DMS153 (cell line): ENCODE data around the gene CPA4.
A peak's percentile ranks its signal among the peaks of the same experiment; 100 is the strongest.
"Not testable (repeated sequence)": the region's sequence is repeated elsewhere in the genome, so short reads cannot be mapped to it uniquely, and the experiment has no call there.

ENCODE experiments used
- DNase-seq: peaks from one replicate; lab custom pipeline; 2025; lab: John Stamatoyannopoulos, UW

CPA4 gene

DNA sequence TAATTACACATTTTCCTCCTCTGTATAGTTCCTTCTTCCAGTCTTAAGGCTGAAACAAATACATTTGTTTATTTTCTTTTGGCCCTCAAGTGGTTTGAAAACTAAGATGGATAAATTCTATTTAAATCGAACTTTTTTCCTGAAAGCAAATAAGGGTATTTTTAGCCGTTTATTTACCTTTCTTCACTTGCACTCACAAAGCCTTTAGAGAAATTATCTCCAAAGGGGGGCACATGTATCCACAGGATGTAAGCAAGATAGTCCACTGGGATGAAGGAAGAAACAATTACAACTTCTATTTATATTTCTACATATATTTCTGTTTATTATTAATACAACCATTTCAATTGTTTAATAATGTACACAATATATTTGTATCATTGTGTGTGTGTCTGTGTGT lies 10.2 kb downstream of the CPA4 start:
- DNase-seq = no peak

DNA sequence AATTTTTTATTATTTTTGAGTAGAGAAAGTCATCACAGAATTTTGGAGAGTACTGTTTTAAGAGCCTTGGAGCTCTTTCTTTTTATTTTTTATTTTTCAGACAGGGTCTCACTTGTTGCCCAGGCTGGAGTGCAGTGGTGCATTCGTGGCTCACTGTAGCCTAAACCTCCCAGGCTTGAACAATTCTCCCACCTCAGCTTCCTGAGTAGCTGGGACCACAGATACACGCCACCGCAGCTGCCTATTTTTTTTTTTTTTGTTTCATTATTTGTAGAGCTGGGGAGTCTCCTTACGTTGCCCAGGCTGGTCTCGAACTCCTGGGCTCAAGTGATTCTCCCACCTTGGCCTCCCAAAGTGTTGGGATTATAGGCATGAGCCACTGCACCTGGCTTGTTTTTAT lies 10.6 kb downstream of the CPA4 start:
- no peak for DNase-seq

GRCh38 chr7:130303982-130304381 lies 11.0 kb downstream of the CPA4 start:
- no peak for DNase-seq

DNA sequence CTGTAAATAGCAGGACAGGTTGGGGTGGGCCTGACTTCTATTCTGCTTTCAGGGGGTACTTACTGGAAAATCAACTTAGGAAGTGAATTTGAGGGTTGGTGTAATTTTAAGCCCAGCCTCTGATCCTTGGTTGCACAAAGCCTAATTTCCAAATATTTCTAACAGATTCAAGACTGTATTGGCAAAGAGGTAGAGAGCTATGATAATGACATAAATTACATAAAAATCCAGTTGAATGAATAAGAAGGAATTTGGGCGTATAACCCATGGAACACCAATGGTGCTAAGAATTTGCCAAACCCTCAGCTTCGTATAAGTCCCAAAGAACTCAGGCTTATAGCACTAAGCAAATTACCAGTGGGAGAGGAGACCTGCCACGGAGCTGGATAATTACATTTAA lies 11.9 kb downstream of the CPA4 start:
- no peak for DNase-seq

- DNase-seq = no peak
Measured at GRCh38 chr7:130305433-130306042, 12.6 kb downstream of the CPA4 start.

DNA sequence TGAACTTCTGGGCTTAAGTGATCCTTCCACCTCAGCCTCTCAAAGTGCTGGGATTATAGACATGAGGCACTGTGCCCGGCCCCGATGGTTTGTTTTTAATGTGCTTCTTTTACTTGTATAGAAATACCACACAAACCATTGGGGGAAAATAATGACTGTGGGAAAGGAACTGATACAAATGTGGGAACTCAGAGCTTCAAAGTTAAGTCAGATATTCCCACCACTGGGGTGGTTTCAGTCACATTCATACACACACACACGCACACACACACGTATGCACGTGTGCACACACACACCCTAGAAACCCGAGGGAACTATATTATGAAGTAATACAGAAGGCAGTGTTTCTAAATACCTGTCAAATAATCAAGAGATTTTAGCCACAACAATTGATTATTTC lies 17.0 kb downstream of the CPA4 start:
- DNase-seq = no peak

- DNase-seq = no peak
Measured at GRCh38 chr7:130314305-130314704, 21.3 kb downstream of the CPA4 start.

DNA sequence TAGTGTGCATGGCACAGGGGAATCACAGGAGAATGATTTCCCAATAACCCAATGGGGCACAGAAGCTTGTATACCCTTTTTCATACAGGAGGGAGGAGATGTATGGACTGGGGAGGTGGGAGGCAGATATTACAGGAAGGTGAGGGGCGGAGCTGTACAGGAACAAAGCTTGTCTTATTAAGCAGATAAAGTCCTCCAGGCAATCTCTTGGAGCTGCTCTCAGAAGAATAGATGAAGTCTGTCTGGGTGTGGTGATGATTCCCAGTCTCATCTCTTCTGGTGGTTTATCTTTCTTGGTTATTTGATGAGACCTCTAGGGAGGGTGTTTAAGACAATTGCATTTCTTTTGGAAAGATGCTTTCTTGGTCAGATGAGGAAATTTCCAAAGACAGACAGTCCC lies 26.6 kb downstream of the CPA4 start:
- DNase-seq = no peak

GRCh38 chr7:130321542-130322229 lies 28.7 kb downstream of the CPA4 start:
- DNase-seq = not testable (repeated sequence)

DNA sequence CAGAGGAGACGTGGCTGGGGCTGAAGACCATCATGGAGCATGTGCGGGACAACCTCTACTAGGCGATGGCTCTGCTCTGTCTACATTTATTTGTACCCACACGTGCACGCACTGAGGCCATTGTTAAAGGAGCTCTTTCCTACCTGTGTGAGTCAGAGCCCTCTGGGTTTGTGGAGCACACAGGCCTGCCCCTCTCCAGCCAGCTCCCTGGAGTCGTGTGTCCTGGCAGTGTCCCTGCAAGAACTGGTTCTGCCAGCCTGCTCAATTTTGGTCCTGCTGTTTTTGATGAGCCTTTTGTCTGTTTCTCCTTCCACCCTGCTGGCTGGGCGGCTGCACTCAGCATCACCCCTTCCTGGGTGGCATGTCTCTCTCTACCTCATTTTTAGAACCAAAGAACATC lies 29.7 kb downstream of the CPA4 start:
- peak; percentile 20 for DNase-seq

- no peak for DNase-seq
Measured at GRCh38 chr7:130324306-130324943, 31.5 kb downstream of the CPA4 start.

DNA sequence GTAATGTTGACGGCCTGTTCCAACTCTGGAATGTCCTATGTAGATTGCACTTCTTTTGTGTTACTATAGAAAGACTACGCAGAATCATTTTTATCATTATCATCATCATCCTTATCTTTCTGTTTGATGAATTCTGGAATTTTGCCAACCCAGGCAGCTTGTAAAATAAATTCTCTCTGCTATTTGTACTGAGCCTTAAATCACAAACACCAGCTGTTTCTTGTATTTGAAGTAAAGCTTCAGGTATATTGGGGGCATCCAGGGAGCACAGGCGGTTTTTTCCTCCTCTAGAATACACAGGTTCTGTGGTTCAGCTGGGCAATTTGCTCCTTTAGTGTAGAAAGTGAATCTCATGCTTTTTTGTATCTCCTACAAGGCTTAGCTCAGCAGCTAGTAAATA lies 36.7 kb downstream of the CPA4 start:
- no peak for DNase-seq

GRCh38 chr7:130332259-130333053 lies 39.5 kb downstream of the CPA4 start:
- no peak for DNase-seq

GRCh38 chr7:130333832-130334231 lies 40.9 kb downstream of the CPA4 start:
- no peak for DNase-seq

GRCh38 chr7:130334274-130334673 lies 41.3 kb downstream of the CPA4 start:
- DNase-seq = no peak

DNA sequence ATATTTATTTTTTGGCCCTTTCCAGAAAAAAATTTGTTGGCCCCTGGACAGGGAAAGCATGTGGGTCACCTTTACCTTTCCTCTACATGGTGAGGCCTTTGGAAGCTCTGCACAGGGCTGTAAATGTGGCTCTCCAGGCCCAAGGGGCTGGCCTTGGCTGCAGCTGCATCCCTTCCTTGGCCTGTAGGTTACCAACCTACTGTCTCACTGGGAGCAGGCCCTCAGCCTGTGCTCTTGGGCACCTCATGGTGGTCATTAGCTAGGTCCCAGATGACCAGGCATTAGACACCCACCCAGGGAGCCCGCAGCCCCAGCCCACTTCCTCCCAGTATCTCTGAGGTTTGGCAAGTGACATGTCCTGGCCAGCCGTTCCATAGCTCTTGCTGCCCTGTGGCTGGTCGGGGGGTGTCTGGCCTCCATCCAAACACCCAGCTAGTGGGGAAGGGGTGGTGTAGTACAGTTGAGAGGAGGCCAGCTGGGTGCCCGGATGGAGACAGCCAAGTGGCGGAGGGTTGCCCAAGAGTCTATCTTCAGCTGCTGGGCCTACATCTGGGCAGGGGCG lies 44.5 kb downstream of the CPA4 start:
- DNase-seq = no peak

DNA sequence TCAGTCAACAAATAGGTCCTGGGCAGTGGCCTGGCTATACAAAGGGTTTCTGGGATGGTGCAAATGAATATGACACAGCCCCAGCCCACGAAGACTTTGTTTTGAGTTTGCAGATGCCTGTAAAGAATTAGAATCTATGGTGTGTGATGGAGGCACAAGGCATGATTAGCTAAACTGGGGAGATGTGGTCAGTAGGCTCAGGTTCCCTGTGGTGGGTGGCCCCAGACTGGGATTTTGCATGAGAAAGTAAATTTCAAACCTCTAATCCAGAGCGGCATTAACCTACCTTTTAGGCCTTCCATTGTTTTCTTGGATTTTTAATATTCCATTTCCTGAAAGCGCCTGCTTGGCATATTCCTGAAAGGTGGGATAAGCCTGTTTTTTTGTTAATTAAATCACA lies 45.3 kb downstream of the CPA4 start:
- no peak for DNase-seq

GRCh38 chr7:130341882-130342281 lies 48.9 kb downstream of the CPA4 start:
- no peak for DNase-seq

DNA sequence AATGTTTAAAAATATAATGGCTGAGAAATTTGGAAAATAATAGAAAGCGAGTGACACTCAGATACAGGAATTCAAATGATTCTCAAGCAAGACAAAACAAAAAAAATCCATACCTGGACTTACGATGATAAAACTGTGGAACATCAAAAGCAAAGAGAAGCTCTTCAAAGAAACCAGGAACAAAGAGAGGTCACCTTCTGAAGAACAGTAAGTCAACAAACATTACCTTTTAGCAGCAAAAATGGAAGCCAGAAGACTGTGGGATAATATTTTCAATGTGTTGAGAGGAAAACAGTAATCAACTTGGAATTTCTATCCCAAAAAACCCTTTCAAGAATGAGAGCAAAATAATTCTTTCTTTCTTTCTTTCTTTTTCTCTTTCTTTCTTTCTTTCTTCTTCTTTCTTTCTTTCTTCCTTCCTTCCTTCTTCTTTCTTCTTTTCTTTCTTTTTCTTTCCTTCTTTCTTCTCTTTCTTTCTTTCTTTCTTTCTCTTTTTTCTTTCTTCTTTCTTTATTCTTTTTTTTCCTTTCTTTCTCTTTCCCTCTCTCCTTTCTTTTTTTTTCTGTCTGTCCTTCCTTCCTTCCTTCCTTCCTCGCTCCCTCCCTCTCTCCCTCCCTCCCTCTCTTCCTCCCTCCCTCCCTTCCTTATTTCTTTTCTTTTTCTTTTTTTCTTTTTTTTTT lies 49.9 kb downstream of the CPA4 start:
- no peak for DNase-seq

DNA sequence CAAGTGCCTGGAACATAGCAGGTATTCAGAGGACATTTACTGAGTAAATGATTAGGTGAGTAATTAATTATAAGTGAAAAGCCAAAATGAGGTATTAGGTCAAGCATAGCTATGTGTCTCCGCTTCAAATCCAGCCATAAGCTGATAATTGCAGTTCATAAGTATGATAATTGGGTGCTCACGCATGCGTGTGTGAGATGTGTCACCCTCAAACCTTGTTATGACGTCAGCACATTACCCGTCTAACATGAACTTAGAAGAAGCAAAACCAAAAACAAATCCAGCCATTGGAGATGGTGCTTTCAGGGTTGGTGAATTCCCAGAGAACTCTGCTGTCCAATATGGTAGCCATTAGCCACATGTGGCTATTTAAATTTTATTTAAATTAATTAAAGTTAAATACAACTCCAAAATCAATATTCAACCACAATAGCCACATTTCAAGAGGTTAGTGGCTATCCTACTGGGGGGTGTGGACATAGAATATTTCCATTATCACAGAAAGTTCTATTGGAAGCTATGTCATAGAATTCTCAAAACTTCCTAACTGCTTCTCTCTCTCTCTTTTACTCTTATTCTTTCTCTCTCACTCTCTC lies 51.4 kb downstream of the CPA4 start, which contains the start of gene CPA5:
CPA5 (plus strand) TSS at position 546 of the 596 bp plus-strand sequence. CDS start 1,670 bp downstream, outside the sequence.
- DNase-seq = no peak

DNA sequence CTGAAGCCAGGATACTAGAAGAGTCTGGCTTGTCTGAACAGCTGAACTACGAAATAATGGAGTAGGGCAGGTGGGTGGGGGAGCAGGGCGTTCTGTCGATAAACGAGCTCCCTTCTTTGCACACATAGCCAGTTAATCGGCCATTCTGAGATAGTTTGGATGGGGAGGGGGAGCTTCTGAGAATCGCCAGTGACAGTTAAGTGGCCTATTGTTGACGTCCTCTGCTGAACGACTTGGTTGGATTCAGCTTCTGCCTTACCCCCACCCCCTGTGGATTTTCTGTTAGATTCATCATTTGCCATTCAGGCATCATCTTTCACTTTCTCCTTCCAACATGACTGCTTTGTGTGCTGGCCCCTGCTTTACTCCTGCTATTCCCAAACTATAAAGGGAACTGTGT lies 52.2 kb downstream of the CPA4 start:
- DNase-seq = no peak
